Transverse colon (tissue), 4 donors: ENCODE results near the gene FILIP1L. TPM values are rescaled to one million over a fixed set of nuclear protein-coding genes. Genes with fewer than 3 reads are reported as not detected.

Source experiments
- DNase-seq: peaks from one replicate; pipeline ENCODE4 v3.0.0-alpha.2; 2019
- H3K27ac ChIP-seq, 4 donors: fragments of 200-600 bp; sonication (generic); 2 replicates each; pipeline ENCODE4 v1.5.1; 2016 to 2018; ENCODE audit warnings: inconsistent platforms in 4 of 4
- H3K27me3 ChIP-seq: fragments of 200-600 bp; sonication (generic); 2 replicates; pipeline ENCODE4 v1.5.1; 2017; ENCODE audit warnings: inconsistent platforms
- H3K36me3 ChIP-seq, 4 donors: fragments of 200-600 bp; sonication (generic); 2 replicates each; pipeline ENCODE4 v1.5.1; 2017 to 2019; ENCODE audit warnings: inconsistent platforms in 4 of 4
- H3K4me1 ChIP-seq, 4 donors: fragments of 200-600 bp; sonication (generic); 2 replicates each; pipeline ENCODE4 v1.5.1; 2017 to 2020; ENCODE audit warnings: inconsistent platforms in 4 of 4
- H3K4me3 ChIP-seq, 4 donors: fragments of 200-600 bp; sonication (generic); 1 replicate in 1 of 4; 2 replicates in 3 of 4; pipeline versions ENCODE4 v1.5.1 to v1.6.1; 2017 to 2019; ENCODE audit warnings: inconsistent platforms in 4 of 4
- H3K9me3 ChIP-seq, 2 donors: fragments of 200-600 bp; sonication (generic); 2 replicates each; pipeline ENCODE4 v1.5.1; 2017 to 2019; ENCODE audit warnings: inconsistent platforms in 2 of 2
- EP300 ChIP-seq: sonication (generic); formaldehyde crosslinking; IDR thresholded peaks from one replicate; pipeline ENCODE4 v1.6.1; 2017; ENCODE audit warnings: antibody characterized with exemption, low read depth
- POLR2A ChIP-seq: fragments of 450-650 bp; IDR thresholded peaks from one replicate; pipeline ENCODE4 v1.6.1; 2016; ENCODE audit warnings: antibody characterized with exemption, mild to moderate bottlenecking, moderate library complexity
- POLR2AphosphoS5 ChIP-seq, 3 donors: sonication (generic); formaldehyde crosslinking; IDR thresholded peaks; one replicate each; pipeline ENCODE4 v1.6.1; 2016; ENCODE audit warnings: antibody characterized with exemption in 3 of 3
- WGBS, 2 donors: methylation state at CpG; one replicate each; pipeline ENCODE4 v1.1.5; 2018; ENCODE audit warnings: low coverage in 1 of 2; 5-methylcytosine and 5-hydroxymethylcytosine counted together
- in situ Hi-C, 4 donors: fragments of 200-750 bp; cut with MboI; loops; one replicate each; pipeline versions ENCODE4 v1.15.0 to v1.15.1; 2017; ENCODE audit warnings: low sequenced_read_pairs in 3 of 4, low pct_ligation_motif_present in 1 of 4, low pct_unique_long_range_greater_than_20kb in 1 of 4
- intact Hi-C: fragments of 100-400 bp; cut with DNase I; formaldehyde crosslinking; loops from one replicate; pipeline ENCODE4 v1.15.1; 2023; ENCODE audit warnings: low total_unique reads
- total RNA-seq, 4 donors: library from RNA; depleted of rRNA; stranded (reverse); fragments of >200 nt; gene quantifications; one replicate each; pipeline ENCODE4 v1.1.0, GENCODE V29; 2016
- TF ChIP-seq, protein P1 (sequence below), 5 experiments: fragments of 200-600 bp in 3 of 5; fragments of 450-650 bp in 2 of 5; sonication (generic) in 3 of 5; IDR thresholded peaks; 1 replicate in 2 of 5; 2 replicates in 3 of 5; pipeline ENCODE4 v1.5.1; 2016 to 2017; ENCODE audit warnings: antibody characterized with exemption in 5 of 5, inconsistent platforms in 3 of 5, mild to moderate bottlenecking in 2 of 5, moderate library complexity in 1 of 5

The FILIP1L gene
- total RNA-seq, 4 donors from 2014 or later = 12.3 to 38.2 (median 26.9) TPM

DNA sequence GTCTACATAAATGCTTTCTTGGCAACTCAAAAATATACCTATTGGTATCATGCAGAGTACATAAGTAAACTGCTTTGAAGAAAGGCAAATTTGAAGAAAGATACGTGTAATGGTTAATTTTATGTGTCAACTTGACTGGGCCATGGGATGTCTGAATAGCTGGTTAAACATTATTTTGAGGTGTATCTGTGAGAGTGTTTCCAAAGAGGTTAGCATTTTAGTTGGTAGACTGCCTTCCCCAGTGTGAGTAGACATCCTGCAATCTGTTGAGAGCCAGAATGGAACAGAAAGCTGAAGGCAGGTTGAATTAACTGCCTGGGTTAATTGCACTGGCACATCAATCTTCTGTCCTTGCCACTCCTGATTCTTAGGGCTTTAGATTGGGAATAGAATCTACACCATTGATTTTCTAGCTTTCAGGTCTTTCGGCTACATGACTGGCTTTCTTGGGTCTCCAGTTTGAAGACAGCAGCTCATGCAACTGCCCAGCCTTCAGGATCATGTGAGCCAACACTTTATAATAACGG is 198.3 kb downstream of the FILIP1L start:
- intact Hi-C loops (no loop called here), in situ Hi-C loops (no loop called here)
- no peak overlapping the region for H3K27ac ChIP-seq
- no peaks in the 10 kb centered on the region for H3K27me3 ChIP-seq
- H3K9me3 ChIP-seq = no peaks in the 10 kb centered on the region
- no peak overlapping the region for H3K4me3 ChIP-seq
- H3K36me3 ChIP-seq = no peaks in the 10 kb centered on the region
- TF ChIP-seq POLR2A (no peak), EP300 (no peak), POLR2AphosphoS5 (IDR thresholded peaks at IDR 0.05) (no peak)
- TF ChIP-seq, protein P1, sequence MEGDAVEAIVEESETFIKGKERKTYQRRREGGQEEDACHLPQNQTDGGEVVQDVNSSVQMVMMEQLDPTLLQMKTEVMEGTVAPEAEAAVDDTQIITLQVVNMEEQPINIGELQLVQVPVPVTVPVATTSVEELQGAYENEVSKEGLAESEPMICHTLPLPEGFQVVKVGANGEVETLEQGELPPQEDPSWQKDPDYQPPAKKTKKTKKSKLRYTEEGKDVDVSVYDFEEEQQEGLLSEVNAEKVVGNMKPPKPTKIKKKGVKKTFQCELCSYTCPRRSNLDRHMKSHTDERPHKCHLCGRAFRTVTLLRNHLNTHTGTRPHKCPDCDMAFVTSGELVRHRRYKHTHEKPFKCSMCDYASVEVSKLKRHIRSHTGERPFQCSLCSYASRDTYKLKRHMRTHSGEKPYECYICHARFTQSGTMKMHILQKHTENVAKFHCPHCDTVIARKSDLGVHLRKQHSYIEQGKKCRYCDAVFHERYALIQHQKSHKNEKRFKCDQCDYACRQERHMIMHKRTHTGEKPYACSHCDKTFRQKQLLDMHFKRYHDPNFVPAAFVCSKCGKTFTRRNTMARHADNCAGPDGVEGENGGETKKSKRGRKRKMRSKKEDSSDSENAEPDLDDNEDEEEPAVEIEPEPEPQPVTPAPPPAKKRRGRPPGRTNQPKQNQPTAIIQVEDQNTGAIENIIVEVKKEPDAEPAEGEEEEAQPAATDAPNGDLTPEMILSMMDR (IDR thresholded peaks at IDR 0.05) = no peak
- WGBS, 2 donors = 86 to 92% methylated on average over 1 to 3 of the region's 3 CpGs
- no peak for DNase-seq
- peaks cover 0 to 27% (median 13%) of the 10 kb centered on the region in 4 donors for H3K4me1 ChIP-seq

DNA sequence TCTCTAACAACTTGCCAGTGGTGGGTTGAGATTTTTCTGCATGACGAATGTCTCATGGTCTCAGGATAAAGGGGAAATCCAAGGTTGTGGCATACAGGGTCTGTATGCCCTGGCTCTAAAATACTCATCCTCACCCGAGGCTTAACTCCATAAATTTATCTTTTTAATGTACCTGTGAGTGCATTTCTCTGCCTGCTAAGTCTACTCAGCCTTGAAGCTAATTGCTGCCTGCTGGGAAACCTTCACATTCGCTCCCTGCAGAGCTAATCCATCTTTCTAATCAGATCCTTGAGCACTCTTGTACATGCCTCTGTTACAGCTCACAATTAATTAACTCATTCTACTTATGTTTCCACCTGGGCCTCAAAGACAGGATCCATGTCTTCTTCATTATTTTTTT is 202.9 kb downstream of the FILIP1L start:
- H3K4me1 ChIP-seq = no peaks in the 10 kb centered on the region
- intact Hi-C loops = no loop called here
- H3K27ac ChIP-seq = no peak overlapping the region
- 80 to 100% methylated on average over 1 to 3 of the region's 3 CpGs for WGBS, 2 donors
- no peaks in the 10 kb centered on the region for H3K36me3 ChIP-seq
- no peak for DNase-seq
- no peak for TF ChIP-seq POLR2A
- TF ChIP-seq EP300 = no peak
- TF ChIP-seq, protein P1 (IDR thresholded peaks at IDR 0.05) = no peak
- no peak for TF ChIP-seq POLR2AphosphoS5 (IDR thresholded peaks at IDR 0.05)
- H3K27me3 ChIP-seq = no peaks in the 10 kb centered on the region
- H3K4me3 ChIP-seq = no peak overlapping the region
- in situ Hi-C loops = no loop called here
- no peaks in the 10 kb centered on the region for H3K9me3 ChIP-seq

DNA sequence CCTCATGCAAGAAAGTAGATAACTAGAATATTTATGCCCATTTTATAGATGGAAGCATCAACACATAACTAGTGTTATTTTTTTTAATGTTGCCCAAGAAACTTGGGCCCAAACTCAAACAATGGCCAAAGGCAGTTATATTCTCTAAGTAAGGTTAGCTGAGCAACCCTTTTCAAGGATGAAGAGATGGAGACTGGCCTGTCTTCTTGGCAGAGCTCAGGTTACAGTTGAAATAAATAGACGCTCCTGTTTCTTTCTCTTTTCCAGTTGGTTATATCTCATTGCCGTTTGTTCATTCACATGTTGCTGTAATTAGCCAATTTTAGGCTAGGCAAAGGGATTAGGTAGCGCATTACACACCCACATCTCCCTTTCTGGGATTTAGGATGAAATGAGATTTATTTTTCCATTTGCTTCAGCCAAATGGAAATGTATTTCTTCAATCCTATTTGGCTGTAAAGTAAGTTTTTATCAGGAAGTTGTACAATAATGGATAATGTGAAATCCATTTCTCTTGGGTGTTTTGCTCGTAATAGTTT is 203.5 kb downstream of the FILIP1L start:
- Histone ChIP-seq H3K27ac (no peak overlapping the region), H3K36me3 (no peaks in the 10 kb centered on the region), H3K4me3 (no peak overlapping the region), H3K9me3 (no peaks in the 10 kb centered on the region), H3K4me1 (no peaks in the 10 kb centered on the region), H3K27me3 (no peaks in the 10 kb centered on the region)
- no peak for DNase-seq
- WGBS, 2 donors = 84 to 92% methylated on average over 3 to 4 of the region's 4 CpGs
- TF ChIP-seq EP300 = no peak
- no peak for TF ChIP-seq POLR2A
- TF ChIP-seq, protein P1 (IDR thresholded peaks at IDR 0.05) = no peak
- no peak for TF ChIP-seq POLR2AphosphoS5 (IDR thresholded peaks at IDR 0.05)
- in situ Hi-C loops = no loop called here
- intact Hi-C loops = no loop called here

DNA sequence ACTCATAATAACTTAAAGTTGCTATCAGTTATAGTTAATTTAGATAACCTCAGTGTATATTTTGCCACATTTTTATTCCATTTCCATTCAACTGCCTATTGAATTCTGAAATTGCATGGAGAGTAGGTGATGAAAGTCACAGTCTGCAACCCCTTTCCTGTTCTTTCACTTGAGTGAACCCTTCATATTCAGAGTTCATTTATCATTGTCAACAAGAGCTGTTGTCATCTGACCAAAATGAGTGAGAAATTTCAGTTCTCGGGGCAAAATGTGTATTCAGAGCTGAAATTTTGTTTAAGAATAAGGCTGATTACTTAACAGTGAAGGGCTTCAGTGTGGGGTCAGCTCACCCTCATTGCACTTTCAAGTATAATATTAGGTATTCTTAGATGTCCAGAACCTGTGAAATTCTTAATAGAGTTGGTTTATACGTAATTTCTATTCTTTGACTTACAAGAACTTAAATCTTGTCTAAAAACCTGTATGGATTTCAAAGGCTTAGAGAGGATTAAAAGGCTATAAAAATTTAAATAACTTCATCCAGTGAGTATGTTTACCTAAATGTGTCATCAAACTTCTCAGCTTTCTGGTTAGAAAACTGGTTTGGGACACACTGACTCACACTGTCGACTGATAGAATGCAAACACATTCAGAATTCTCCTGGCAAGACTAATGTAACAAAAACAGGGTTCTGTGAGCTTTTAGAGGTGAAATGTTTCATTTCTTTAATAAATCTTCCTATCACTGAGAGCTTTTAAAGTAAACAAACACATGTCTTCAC is 204.4 kb downstream of the FILIP1L start:
- no peak for DNase-seq
- Histone ChIP-seq H3K36me3 (no peaks in the 10 kb centered on the region), H3K4me3 (no peak overlapping the region), H3K4me1 (no peaks in the 10 kb centered on the region), H3K9me3 (no peaks in the 10 kb centered on the region), H3K27me3 (no peaks in the 10 kb centered on the region), H3K27ac (no peak overlapping the region)
- in situ Hi-C loops (no loop called here), intact Hi-C loops (no loop called here)
- WGBS, 2 donors = 60 to 61% methylated on average over 3 of the region's 3 CpGs
- TF ChIP-seq POLR2AphosphoS5 (IDR thresholded peaks at IDR 0.05) (no peak), POLR2A (no peak), EP300 (no peak)
- TF ChIP-seq, protein P1 (IDR thresholded peaks at IDR 0.05) = no peak
